Sigmoid colon (tissue), 4 donors: ENCODE results near the gene MYBBP1A.

Experiments
- CTCF ChIP-seq, 4 experiments: fragments of 450-650 bp in 3 of 4; fragments of 200-600 bp in 1 of 4; IDR thresholded peaks; one replicate each; pipeline ENCODE4 v1.5.1; 2016 to 2019; ENCODE audit warnings: antibody characterized with exemption in 4 of 4, mild to moderate bottlenecking in 3 of 4, moderate library complexity in 2 of 4
- EP300 ChIP-seq, 4 donors: sonication (generic); formaldehyde crosslinking; IDR thresholded peaks; one replicate each; pipeline ENCODE4 v1.6.1; 2017; ENCODE audit warnings: antibody characterized with exemption in 4 of 4
- POLR2A ChIP-seq, 2 donors: fragments of 450-650 bp; IDR thresholded peaks; one replicate each; pipeline ENCODE4 v1.6.1; 2016; ENCODE audit warnings: antibody characterized with exemption in 2 of 2, mild to moderate bottlenecking in 2 of 2, moderate library complexity in 2 of 2

GRCh38 chr17:4490637-4491061 lies 64.5 kb downstream of the MYBBP1A start:
- TF ChIP-seq CTCF (IDR thresholded peaks at IDR 0.05), result no peak
- TF ChIP-seq EP300 (IDR thresholded peaks at IDR 0.05), result no peak
- TF ChIP-seq POLR2A (IDR thresholded peaks at IDR 0.05), result no peak
